Ishikawa (cell line): ENCODE results near the gene ATP6V0E2.

Source experiments
- EGR1 ChIP-seq: IDR thresholded peaks from 2 replicates; pipeline ENCODE4 v1.6.1; 2012
- EP300 ChIP-seq: IDR thresholded peaks from 2 replicates; pipeline ENCODE4 v1.6.1; 2012; ENCODE audit warnings: borderline replicate concordance
- FOXM1 ChIP-seq: IDR thresholded peaks from 2 replicates; pipeline ENCODE4 v1.6.1; 2012; ENCODE audit warnings: low read depth, borderline replicate concordance
- TAF1 ChIP-seq: IDR thresholded peaks from 2 replicates; pipeline ENCODE4 v1.6.1; 2012; ENCODE audit warnings: low read depth, mild to moderate bottlenecking
- TEAD4 ChIP-seq: IDR thresholded peaks from 2 replicates; pipeline ENCODE4 v1.6.1; 2012
- TF ChIP-seq, protein P1 (sequence below): IDR thresholded peaks from 2 replicates; pipeline ENCODE4 v1.6.1; 2012
- TF ChIP-seq, protein P2 (sequence below): IDR thresholded peaks from 2 replicates; pipeline ENCODE4 v1.6.1; 2012; ENCODE audit warnings: low read depth, mild to moderate bottlenecking

DNA sequence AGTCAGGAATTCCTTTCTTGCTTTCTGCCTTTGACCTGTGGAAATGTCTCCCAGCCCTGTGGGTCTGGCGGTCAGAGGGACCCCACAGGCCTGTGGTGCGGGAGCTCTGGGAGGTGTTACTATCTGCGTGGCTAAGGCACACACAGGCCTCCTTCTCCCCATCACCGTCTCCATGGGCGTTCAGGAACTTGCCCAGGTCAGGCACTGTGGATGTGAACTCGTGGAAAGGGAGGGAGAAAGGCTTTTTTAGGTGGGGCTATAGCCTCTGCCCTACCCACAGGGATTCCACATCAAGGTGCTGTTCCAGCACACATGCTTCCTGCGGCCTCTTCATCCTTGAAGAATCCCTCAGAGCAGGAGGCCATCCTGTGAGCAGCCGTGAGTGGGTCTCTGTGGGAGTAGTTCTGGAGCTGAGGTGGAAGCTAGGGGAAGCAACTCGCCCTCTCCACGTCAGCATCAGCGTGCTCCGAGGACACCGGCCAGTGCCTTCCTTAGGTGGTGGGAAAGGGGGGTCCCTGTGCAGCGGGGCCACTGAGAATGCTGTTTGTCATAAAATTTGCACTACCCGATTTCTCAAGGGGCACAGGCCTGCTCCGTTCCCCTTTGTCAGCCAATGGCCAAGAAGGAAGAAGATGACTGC lies 7.5 kb upstream of the ATP6V0E2 start:
- TF ChIP-seq, protein P1, sequence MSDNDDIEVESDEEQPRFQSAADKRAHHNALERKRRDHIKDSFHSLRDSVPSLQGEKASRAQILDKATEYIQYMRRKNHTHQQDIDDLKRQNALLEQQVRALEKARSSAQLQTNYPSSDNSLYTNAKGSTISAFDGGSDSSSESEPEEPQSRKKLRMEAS: no peak
- TF ChIP-seq, protein P2, sequence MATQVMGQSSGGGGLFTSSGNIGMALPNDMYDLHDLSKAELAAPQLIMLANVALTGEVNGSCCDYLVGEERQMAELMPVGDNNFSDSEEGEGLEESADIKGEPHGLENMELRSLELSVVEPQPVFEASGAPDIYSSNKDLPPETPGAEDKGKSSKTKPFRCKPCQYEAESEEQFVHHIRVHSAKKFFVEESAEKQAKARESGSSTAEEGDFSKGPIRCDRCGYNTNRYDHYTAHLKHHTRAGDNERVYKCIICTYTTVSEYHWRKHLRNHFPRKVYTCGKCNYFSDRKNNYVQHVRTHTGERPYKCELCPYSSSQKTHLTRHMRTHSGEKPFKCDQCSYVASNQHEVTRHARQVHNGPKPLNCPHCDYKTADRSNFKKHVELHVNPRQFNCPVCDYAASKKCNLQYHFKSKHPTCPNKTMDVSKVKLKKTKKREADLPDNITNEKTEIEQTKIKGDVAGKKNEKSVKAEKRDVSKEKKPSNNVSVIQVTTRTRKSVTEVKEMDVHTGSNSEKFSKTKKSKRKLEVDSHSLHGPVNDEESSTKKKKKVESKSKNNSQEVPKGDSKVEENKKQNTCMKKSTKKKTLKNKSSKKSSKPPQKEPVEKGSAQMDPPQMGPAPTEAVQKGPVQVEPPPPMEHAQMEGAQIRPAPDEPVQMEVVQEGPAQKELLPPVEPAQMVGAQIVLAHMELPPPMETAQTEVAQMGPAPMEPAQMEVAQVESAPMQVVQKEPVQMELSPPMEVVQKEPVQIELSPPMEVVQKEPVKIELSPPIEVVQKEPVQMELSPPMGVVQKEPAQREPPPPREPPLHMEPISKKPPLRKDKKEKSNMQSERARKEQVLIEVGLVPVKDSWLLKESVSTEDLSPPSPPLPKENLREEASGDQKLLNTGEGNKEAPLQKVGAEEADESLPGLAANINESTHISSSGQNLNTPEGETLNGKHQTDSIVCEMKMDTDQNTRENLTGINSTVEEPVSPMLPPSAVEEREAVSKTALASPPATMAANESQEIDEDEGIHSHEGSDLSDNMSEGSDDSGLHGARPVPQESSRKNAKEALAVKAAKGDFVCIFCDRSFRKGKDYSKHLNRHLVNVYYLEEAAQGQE: no peak
- TF ChIP-seq EGR1 (no peak), EP300 (no peak), TAF1 (no peak), FOXM1 (no peak), TEAD4 (no peak)
